IPS-18a (cell line): ENCODE measurements around the gene MMP12.

ENCODE experiments used
- H3K27ac ChIP-seq: one replicate; pipeline ENCODE4 v1.5.1; 2013; ENCODE audit warnings: low read length
- H3K27me3 ChIP-seq: one replicate; pipeline ENCODE4 v1.6.1; 2013; ENCODE audit warnings: mild to moderate bottlenecking, low read length; ENCODE audit not compliant: control insufficient read depth, insufficient read depth
- H3K36me3 ChIP-seq: one replicate; pipeline ENCODE4 v1.6.1; 2013; ENCODE audit warnings: low read depth, low read length; ENCODE audit not compliant: control insufficient read depth
- H3K4me1 ChIP-seq: one replicate; pipeline ENCODE4 v1.6.1; 2013; ENCODE audit warnings: low read depth, low read length; ENCODE audit not compliant: control insufficient read depth
- H3K4me3 ChIP-seq: one replicate; pipeline ENCODE4 v1.5.1; 2013; ENCODE audit warnings: low read length
- H3K9ac ChIP-seq: one replicate; pipeline ENCODE4 v1.6.1; 2013; ENCODE audit warnings: mild to moderate bottlenecking, low read length, moderate library complexity
- H3K9me3 ChIP-seq: one replicate; pipeline ENCODE4 v1.6.1; 2013; ENCODE audit warnings: low read depth, low read length; ENCODE audit not compliant: control insufficient read depth

MMP12 gene

DNA sequence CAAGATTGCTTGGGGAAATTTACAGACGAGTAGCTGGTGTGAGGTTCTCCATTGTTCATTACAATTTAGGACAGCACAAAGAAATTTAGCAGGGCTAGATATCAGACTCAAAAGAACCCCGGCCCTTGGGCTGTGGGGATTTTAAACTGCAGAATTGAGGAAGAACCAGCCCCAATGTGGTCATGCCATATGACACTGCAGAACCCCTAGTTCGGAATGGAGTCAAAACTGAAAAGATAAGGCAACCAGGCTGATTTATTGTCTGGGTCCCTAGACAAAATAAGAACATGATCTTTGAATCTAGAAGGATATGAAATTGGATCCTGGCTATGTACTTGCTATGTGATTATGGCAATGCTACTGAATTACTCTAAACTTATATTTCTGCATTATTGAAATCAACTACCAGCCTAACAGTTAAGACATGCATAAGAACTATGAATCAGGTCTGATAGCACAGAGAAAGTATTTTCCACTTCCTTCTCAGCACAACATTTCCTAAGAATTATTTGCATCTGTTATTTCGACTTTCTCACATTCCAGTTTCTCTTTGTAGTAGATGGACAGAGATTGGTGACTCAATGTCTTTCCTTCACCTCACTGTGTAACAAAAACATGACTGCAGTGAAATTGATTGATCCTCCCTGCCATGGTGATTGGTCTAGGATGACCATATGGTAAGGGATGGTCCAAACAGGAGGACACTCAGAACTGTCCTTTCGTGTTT is 44.6 kb downstream of the MMP12 start:
- H3K4me3 ChIP-seq = no peak overlapping the region
- peaks cover 4% of the 10 kb centered on the region for H3K4me1 ChIP-seq
- H3K9me3 ChIP-seq = no peaks in the 10 kb centered on the region
- H3K36me3 ChIP-seq = no peaks in the 10 kb centered on the region
- no peak overlapping the region for H3K9ac ChIP-seq
- H3K27ac ChIP-seq = no peak overlapping the region
- no peaks in the 10 kb centered on the region for H3K27me3 ChIP-seq

DNA sequence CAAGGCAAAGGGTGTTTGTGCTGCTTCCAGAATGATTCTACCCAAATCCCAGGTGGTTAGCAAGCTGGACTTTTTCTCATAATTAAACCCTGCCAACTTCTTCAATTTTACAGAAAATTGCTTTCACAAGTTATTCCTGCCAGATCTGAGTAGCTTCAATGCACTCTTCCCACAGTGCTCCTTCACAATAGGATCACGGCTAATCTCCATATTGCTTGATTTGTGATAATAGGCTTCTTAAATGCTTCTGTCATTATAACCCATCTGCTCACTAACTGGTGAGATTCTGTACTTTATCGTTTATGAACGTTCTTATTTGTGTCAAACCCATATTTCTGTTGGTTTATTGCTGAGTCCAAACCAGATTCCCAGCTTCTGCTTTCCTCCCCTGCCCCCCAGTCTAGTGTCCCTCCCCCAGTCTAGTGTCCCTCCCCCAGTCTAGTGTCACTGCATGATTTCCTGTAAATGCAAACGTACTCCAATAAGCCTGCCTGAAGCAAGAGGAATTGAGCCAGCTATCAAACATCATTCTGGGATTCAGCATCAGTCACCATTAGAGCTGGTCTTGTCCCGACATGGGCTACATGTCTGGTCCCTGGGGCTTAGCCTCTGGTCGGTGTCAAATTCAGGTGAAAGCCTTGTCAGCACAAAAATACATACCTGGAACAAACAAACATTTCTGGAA is 45.3 kb downstream of the MMP12 start:
- Histone ChIP-seq H3K9me3 (no peaks in the 10 kb centered on the region), H3K36me3 (no peaks in the 10 kb centered on the region), H3K9ac (no peak overlapping the region), H3K4me1 (peaks cover 3% of the 10 kb centered on the region), H3K27me3 (no peaks in the 10 kb centered on the region), H3K4me3 (no peak overlapping the region), H3K27ac (no peak overlapping the region)

DNA sequence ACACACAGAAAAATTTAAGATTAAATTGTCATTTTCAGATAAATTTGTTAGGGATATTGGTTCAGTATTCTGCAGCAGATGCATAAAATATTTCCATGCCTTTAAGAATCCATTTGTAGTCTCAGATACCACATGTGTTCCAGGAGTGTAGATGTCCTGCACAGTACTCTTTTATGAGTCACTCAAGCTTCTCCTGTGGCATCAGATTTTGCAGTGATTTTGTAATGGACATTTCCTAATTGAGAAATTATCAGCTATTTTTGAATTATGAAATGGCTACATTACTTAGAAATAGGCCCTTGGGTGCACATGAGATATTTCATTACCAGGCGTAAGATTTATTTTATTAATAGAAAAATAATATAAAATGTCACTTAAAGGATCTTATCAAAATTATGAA is 50.2 kb downstream of the MMP12 start:
- Histone ChIP-seq H3K9me3 (no peaks in the 10 kb centered on the region), H3K36me3 (no peaks in the 10 kb centered on the region), H3K9ac (no peak overlapping the region), H3K27ac (no peak overlapping the region), H3K4me3 (no peak overlapping the region), H3K27me3 (no peaks in the 10 kb centered on the region), H3K4me1 (peaks cover 3% of the 10 kb centered on the region)

DNA sequence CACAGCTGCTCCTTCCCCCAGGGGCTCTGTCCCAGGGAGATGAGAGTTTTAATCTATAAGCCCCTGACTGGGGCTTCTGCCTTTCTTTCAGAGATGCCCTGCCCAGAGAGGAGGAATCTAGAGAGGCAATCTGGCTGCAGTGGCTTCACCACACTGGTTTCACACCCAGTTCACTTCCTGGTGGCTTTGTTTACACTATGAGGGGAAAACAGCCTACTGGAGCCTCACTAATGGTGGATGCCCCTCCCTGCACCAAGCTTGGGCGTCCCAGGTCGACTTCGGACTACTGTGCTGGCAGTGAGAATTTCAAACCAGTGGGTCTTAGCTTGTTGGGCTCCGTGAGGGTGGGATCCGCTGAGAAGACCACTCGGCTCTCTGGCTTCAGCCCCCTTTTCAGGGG is 55.3 kb downstream of the MMP12 start:
- H3K9ac ChIP-seq = no peak overlapping the region
- no peak overlapping the region for H3K27ac ChIP-seq
- H3K4me3 ChIP-seq = no peak overlapping the region
- H3K36me3 ChIP-seq = no peaks in the 10 kb centered on the region
- no peaks in the 10 kb centered on the region for H3K27me3 ChIP-seq
- H3K9me3 ChIP-seq = no peaks in the 10 kb centered on the region
- no peaks in the 10 kb centered on the region for H3K4me1 ChIP-seq

DNA sequence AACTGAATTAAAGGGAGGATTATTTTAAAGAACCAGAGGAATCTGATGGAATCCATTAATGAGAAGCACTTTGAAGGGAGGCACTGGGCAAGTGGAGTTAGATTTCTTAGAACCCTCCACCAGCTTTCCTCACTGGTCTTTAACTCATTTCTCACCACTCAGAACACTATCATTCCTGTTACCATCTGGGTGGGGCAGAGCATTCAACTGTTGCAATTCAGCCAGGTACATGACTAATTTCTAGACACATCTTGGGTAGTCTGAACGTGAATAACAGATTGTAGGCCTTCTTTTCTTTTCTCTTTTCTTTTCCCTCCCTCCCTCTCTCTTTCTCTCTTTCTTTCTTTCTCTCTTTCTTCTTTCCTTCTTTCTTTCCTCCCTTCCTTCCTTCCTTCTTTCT is 61.3 kb downstream of the MMP12 start:
- Histone ChIP-seq H3K27me3 (no peaks in the 10 kb centered on the region), H3K9ac (no peak overlapping the region), H3K4me3 (no peak overlapping the region), H3K27ac (no peak overlapping the region), H3K4me1 (no peaks in the 10 kb centered on the region), H3K36me3 (no peaks in the 10 kb centered on the region), H3K9me3 (no peaks in the 10 kb centered on the region)
